Stimulated activated CD8-positive, alpha-beta memory T cell treated with anti-CD3 and anti-CD28 coated beads, Interleukin-4, amount 100 ng/mL, for 48 hours (primary cell): ENCODE measurements around the gene LZTR1.
"Not testable (repeated sequence)": the region's sequence is repeated elsewhere in the genome, so short reads cannot be mapped to it uniquely, and the experiment has no call there.

Experiments
- DNase-seq: peaks from one replicate; pipeline ENCODE4 v3.0.0-alpha.2; 2020

LZTR1 gene

GRCh38 chr22:20981787-20982562 lies at the start of gene LZTR1:
LZTR1 (plus strand) TSS chr22:20982297; CDS start chr22:20982372, 75 bp downstream.
- DNase-seq, result peak; percentile 81

GRCh38 chr22:20933910-20934309 lies 48.2 kb upstream of the LZTR1 start:
- no peak for DNase-seq

- not testable (repeated sequence) for DNase-seq
These were observed 47.0 kb upstream of the LZTR1 start for GRCh38 chr22:20935049-20935448.

GRCh38 chr22:20935780-20936539 lies 46.1 kb upstream of the LZTR1 start:
- DNase-seq, result not testable (repeated sequence)

- DNase-seq, result no peak
These were observed 44.9 kb upstream of the LZTR1 start for GRCh38 chr22:20937031-20937793.

GRCh38 chr22:20937794-20938671 lies 44.1 kb upstream of the LZTR1 start:
- no peak for DNase-seq

- DNase-seq, result not testable (repeated sequence)
These were observed 42.5 kb upstream of the LZTR1 start for GRCh38 chr22:20939457-20940185.

GRCh38 chr22:20940186-20940651 lies 41.9 kb upstream of the LZTR1 start:
- no peak for DNase-seq

GRCh38 chr22:20940904-20941385 lies 41.2 kb upstream of the LZTR1 start:
- DNase-seq, result no peak

GRCh38 chr22:20942203-20942902 lies 39.7 kb upstream of the LZTR1 start:
- not testable (repeated sequence) for DNase-seq

GRCh38 chr22:20943104-20943933 lies 38.8 kb upstream of the LZTR1 start:
- DNase-seq, result no peak

- no peak for DNase-seq
These were observed 38.1 kb upstream of the LZTR1 start for GRCh38 chr22:20944042-20944441.

- DNase-seq, result no peak
These were observed 36.5 kb upstream of the LZTR1 start for GRCh38 chr22:20945578-20945934.

GRCh38 chr22:20946080-20946986 lies 35.8 kb upstream of the LZTR1 start:
- DNase-seq, result no peak

GRCh38 chr22:20946991-20947390 lies 35.1 kb upstream of the LZTR1 start:
- DNase-seq, result no peak

GRCh38 chr22:20948450-20948849 lies 33.6 kb upstream of the LZTR1 start:
- no peak for DNase-seq

- DNase-seq, result no peak
These were observed 33.1 kb upstream of the LZTR1 start for GRCh38 chr22:20948989-20949388.

- DNase-seq, result no peak
These were observed 32.4 kb upstream of the LZTR1 start for GRCh38 chr22:20949698-20950183.
